NCI-H2196 (cell line): ENCODE measurements around the gene SNX12.
"Not testable (repeated sequence)": the region's sequence is repeated elsewhere in the genome, so short reads cannot be mapped to it uniquely, and the experiment has no call there.

Experiments
- DNase-seq: peaks from one replicate; lab custom pipeline; 2025; ENCODE audit not compliant: unreplicated experiment; lab: John Stamatoyannopoulos, UW

Gene SNX12

DNA sequence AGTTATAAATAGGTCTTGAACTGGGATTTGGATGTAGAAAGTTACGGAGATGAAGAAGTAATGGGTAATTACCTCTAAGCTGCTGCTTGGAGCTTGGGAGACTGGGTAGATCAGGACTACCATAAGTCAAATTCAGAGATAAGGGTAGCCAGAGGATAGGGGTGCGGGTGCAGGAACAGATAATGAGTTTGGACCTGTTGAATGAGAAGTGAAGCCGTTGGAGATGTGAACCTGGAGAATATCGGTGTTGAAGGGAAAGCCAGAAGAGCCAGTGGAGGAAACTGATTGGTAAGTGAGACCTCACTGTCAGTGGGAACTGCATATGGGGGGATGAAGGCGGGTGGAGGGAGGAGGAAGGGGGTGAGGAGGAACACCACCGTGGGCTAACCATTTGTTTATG, 26.9 kb upstream of the SNX12 start:
- DNase-seq, result no peak

DNA sequence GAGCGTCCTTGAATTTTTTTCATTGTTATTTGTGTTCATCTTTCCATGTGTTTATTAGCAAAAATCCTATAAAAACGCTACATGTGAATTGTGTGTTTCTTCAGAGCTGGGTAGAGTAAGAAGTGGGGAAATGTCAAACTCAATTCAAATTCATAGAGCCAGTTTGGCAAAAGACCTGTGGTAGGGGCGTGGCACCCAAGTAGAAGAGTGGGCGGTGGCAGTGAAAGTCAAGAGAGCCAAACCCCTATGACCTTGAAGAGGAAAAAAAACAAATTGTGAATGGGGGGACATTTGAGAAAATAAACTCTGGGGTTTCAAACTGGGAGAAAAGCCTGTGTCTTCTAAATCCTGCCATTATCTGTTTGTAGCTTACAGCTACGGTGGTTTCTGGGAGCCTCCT, 23.1 kb upstream of the SNX12 start:
- DNase-seq, result no peak

DNA sequence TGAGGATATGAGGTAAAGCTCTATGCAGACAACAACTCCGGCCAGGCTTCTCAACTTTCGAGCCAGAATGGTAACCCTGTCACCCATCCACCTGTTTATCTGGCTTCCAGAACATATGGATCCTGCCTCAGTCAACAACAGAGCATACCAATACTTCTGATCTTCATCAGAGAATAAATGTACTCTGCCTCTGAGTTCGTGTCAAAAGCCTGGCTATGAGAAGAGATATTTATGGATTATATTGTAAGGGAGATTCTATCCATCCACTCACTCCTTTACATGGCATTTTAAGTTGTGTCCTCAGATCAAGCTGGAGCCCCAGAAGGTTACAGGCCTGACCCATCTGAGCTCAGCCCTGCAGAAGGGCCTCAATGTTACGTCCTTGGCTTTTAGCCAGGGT, 17.8 kb upstream of the SNX12 start:
- DNase-seq, result no peak

DNA sequence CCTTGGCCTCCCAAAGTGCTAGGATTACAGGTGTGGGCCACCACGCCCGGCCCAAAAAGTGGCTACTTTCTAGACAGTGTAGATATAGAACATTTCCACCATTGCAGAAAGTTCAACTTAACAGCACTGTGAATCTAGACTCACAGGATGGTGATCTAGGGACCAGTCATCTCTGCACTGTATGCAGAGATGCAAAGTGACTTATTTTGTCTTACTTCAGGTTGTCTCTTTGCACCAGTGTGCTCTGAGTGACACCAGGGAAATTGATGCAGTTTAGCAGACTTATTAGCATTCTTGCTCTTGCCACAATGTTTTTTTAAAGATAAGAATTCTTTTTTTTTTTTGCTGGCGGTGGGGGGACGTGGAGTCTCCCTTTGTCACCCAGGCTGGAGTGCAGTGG, 14.7 kb upstream of the SNX12 start:
- DNase-seq, result no peak

DNA sequence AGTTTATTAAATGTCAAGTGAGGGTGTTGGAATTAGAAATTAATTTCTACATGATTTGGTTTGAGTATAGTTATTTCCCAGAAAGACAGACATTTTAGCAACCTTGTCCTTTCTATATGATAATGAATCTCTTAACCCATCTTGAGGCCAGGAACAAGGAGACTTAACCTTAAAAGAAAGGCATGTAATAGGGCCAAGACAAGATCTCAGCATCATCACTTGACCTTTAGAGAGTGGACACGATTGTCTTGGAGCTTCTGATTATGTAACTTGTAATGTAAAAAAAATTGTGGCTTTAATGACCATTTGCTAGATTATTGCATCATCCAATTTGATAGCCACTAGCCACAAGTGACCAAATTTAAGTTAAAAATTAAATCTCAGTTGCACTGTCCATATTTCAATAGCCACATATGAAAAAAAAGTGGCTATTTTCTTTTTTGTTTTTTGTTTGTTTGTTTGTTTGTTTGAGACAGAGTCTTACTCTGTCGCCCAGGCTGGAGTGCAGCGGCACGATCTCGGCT, 14.1 kb upstream of the SNX12 start:
- no peak for DNase-seq

DNA sequence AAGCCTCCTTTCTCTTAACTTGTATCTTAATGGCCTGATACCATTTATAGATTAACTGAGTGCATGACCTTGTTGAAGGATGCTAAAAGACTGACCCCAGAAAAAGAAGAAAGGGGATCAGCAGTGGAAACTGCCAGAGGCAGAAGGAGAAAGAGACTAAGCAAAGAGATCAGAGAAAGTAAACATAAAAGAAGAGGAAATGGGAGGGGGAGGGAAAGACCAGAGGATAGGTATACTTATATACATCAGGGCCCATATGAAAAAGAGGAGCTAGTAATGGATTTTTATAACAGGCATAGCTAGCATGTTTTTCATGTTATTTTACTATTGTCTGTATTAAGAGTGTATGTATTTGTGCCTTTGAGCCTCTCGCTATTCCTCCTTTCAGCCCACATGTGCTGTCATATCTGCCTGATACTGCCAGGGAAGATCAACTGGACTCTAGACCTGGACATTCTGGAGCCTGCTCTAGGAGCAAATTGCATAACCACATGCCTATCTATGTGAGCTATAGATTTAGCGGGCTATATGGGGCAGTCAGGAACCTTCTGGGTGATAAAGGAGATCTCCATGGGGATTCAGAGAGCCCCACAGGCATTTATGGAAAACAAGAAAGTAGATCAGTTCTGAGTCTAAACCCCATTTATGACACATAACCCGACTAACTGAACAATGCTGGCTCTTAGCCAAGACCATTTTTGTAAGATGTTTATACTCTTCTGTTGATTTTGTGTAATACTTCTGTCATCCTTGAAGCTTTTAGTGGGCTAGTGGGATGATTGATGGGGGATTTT, 13.4 kb upstream of the SNX12 start:
- no peak for DNase-seq

DNA sequence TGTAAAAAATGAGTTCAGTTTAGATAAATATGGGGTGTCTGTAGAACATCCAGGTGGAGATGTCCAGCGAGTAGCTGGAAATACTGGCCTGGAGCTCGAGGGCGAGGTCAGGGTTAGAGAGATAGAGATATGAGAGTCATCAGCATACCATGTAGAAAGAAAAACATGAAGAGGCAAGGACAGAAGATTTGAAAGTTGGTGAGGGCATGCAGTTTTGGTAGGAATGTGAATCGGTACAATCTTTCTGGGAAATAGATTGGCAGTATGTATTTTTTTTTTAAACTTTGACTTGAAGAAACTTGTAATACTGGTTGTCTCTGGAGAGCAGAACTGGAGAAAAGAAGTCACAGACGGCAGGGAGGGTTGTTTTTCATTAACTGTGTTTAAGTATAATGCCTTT, 2.4 kb upstream of the SNX12 start:
- DNase-seq, result no peak

DNA sequence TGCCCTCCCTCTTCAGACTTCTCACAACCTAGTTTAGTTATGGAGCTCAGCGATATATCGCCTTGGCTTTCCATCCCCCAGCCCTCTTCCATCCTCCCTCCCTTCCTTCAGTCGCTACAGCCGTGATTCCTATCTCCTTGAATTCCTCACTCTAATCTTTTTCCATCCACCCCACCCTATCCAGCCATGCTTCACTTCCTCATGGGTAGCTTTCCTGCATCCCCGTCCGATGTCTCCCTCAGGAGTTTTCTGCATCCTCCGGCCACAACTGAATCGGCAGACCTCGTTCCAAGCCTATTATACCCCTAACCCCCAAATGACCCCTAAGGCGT, 456 bp downstream of the SNX12 start:
- DNase-seq, result no peak

DNA sequence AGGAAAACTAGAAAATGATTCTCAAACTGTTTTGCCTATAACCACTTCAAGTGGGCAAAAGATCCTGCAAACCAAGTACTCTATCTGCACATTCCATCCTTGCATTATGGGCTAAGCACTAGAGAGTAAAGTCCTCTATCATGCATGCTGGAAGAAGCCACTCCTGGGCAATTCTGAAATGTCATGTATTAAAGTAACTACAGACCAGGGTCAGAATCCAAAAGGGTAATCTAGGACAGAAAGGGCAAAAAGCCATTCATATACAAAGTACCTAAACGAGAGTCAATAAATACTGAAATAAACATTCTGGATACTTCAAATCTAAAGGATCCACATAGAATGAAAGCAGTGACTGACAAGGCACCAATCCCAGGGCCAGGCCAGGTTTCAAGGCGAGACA, 1.0 kb downstream of the SNX12 start:
- no peak for DNase-seq

DNA sequence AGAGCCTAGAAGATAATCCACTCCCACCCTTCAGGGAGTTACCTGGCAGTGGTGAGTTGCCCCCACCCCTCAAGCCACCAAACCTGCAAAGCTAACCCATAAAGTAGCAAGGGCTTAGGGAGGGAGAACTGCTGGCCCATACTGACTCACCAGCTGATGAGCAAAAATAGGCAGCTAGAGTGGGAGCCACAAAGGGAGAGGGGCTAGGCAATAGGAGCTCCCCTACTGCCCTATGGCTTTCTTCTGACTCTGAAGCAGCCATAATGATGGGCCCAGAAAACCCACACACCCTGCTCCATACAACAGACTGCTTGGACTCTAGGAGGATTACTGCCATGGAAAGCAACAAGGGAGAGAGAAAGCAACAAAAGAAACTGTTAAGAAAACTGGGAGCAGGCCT, 8.0 kb downstream of the SNX12 start:
- no peak for DNase-seq

DNA sequence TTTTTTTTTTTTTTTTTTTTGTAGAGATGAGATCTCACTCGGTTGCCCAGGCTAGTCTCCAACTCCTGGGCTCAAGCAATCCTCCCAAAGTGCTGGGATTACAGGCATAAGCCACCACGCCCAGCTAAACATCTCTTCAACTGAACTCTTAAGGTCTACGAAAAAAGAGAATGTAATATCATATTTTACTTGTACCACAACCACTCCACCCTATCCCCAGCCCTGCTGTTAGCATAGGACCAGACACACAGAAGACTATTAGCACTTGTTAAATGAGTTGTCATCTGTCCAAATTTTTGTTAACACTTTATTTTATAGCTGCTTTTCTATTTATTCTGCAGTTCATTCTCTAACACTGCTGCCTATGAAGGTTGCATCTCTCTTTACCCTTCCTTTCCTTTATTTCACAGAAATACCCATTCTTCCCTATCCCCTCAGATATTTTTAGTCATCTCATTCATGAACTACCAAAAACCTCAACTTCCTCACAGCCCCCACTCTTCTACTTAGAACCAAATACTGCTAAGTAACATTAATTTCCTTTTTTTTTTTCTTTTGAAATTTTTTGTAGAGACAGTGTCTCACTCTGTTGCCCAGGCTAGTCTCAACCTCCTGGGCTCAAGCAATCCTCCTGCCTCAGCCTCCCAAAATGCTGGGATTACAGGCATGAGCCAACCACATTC, 10.1 kb downstream of the SNX12 start:
- no peak for DNase-seq

DNA sequence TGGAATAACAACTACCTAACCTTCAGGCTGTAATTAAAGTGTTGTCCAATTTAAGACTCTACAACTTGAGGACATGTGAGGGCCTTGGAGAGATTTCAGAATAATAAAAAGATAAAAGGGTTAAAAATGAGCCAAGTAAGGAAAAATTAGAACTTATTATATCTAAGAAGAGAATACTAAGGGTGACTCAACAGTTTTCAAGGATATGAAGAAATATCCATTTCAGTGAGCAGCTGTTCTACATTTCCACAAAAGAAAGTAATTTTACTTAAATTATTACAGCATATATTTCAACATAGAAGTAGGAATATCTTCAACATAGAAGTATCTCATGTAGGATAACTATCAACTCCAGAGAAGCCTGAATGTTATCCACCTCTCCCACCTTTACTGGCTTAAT, 11.3 kb downstream of the SNX12 start:
- no peak for DNase-seq

DNA sequence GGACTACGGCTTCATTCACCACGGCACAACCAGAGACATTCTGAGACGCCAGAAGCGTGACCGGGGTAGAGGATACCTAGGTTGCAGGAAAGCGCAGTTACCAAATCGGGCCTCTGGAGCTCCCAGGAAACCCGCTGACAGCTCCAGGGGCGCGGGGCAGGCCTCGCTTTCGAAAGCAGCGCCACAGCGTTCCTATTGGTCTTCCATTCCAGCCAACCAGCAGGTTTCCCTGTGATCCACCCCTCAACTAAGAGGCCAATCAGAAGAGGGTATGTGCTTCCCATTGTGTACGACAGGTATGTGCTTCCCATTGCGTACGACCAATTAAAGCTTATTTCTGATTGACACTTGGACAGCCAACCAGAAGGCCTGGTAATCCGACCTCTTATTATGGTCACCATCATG, 14.9 kb downstream of the SNX12 start:
- no peak for DNase-seq

DNA sequence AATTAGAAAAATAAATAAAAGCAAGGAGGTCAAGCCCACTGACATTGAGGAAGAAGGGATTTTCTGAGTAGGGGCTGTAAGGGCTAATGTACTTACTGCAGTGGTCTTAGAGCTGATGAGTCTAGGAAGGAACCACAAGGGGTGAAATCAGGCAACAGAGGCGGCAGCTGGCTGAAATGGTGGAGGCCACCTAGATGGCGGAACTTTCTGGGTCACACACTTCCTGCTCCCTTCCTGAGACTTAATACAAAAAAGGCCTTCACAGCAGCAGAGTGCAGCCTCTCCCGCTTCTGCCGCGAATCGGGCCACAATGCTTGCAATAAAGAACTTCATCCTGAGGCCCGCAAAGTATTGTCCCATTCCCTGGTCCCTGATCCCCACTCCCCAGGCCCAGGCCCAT, 15.4 kb downstream of the SNX12 start:
- no peak for DNase-seq

DNA sequence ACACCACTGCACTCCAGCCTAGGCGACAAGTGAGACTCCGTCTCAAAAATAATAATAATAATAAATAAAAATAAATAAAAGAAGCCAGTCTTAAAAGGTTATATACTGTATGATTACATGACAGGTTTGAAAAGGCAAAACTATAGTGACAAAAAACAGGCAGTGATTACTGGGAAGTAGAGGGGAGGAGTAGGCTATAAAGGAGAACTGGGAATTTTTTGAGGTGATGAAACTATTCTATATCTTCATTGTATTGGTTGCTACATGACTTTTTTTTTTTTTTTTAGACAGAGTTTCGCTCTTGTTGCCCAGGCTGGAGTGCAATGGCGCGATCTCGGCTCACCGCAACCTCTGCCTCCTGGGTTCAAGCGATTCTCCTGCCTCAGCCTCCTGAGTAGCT, 20.2 kb downstream of the SNX12 start:
- DNase-seq, result not testable (repeated sequence)

DNA sequence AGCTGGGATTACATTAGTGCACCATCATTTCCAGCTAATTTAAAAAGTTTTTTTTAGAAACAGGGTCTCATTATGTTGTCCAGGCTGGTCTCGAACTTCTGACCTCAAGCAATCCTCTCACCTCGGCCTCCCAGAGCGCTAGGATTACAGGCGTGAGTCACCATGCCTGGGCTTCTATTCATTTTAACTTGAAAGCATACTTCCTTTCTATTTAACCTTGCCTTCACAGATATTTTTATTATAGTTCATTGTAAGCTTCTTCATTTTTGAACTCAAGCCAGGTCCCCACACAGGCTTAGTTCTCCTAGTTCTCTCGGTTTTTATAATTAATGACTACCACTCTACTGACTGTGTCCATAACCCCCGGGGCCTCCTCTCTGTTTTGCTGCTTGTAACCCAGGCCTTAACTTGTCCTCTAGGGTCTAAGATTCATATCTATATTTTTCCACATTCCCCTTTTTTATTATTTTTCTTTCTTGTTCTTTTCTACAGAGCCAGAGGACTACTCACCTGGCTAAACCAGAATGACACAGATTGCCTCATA, 50.7 kb downstream of the SNX12 start:
- DNase-seq, result no peak
